CD4-positive, alpha-beta T cell treated with Interleukin-6 for 4 hours (primary cell): Measurements from ENCODE around the gene CARMIL3.
A peak's percentile ranks its signal among the peaks of the same experiment; 100 is the strongest.
"Not testable (repeated sequence)": the region's sequence is repeated elsewhere in the genome, so short reads cannot be mapped to it uniquely, and the experiment has no call there.

Experiments used
- DNase-seq: peaks from one replicate; pipeline ENCODE4 v3.0.0-alpha.2; 2020; ENCODE audit warnings: mixed read lengths

The CARMIL3 gene

DNA sequence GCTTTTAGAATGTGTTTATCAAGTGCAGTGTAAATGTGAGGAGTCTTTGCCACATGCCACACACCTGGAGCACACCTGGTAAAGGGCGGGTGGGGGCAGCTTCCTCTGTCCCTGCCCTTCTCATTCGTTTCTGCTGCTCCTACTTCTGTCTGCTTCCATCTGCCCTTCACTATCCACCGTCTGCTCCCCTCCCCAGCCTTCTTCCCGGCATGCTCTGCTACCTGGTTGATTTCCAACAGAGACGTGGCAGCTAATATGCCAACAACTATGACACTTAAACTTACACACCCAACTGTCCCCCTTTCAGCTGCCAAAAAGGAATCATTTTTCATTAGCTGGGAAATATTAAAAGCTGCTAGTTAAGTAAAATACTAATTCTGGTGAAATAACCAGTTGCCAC lies 9.1 kb upstream of the CARMIL3 start:
- DNase-seq: no peak

DNA sequence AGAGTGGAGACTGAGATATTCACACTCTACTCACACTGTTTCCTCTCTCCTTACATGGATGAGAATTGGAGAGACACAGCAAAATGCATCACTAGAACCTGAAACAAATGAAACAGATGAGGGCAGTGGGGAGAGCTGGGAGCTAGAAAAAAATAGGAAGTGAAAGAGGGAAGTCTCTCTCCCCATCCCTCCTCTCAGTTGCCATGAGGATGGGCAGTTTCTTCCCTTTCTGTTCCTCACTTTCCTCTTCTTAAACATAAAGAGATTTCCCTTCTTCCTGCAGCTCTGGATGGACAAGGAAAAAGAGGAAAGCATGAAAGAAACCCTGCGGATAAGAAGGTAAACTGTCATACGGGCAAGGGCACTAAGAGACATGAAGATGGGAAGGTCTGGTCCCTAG lies 2.8 kb upstream of the CARMIL3 start:
- not testable (repeated sequence) for DNase-seq

- not testable (repeated sequence) for DNase-seq
Measured at GRCh38 chr14:24050753-24051152, 1.1 kb upstream of the CARMIL3 start.

DNA sequence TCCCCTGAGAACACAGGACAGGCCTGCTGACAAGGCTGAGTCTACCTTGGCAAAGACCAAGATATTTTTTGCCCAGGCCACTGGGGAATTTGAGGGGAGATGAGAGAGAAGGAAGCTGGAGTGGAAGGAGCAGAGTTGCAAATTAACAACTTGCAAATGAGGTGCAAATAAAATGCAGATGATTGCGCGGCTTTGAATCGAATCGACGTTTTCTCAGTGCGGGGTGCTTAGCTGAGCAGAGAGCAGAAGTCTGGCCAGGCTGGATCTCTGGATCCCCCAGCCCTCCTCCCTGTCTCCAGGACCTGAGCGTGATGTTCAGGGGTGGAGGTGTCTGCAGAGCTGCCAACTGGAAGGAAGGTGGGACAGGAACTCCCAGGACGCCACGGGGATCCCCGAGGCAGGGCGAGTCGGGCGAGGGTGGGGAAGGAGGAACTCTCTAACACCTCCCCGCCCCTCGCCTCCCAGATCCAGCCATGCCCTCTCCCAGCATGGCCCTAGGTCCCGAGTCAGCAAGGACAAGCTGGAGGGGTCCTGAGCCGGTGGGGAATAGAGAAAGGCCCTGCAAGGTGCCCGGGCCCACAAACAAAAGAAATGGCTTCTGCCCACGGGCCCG lies 527 bp upstream of the CARMIL3 start:
- peak; percentile 12 for DNase-seq

GRCh38 chr14:24052656-24053547 lies 1.1 kb downstream of the CARMIL3 start:
- DNase-seq: peak; percentile 37

GRCh38 chr14:24053548-24054323 lies 1.9 kb downstream of the CARMIL3 start:
- DNase-seq: no peak

DNA sequence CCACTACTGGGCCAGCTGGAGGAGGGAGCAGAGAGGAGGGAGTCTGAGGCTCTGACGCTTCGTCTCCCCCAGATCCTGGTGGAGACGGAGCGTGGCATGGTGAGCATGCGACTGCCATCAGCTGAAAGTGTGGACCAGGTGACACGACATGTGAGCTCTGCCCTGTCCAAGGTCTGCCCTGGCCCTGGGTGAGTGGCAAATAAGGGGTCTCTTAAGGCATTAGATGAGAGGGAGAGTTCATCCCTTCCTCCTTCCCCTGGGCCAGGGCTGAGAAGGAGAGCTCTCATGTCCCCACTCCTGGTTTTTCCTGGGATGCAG lies 2.5 kb downstream of the CARMIL3 start:
- DNase-seq: no peak

DNA sequence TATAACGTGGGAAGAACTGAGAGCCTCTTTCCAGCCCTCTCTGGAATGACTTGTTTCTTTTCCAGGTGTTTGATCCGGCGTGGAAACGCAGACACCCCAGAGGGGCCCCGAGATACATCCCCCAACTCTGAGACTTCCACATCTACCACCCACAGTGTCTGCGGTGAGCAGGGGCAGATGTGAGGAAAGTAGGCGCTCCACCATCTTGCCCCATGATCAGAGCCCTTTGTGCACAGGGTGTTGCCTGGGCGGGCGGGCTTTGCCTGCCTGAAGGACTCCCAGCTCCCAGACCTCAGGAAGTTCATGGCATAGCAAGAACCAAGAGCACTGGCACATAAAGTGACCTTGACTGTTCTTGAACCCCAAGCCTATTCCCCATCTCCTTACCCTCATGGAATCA lies 2.8 kb downstream of the CARMIL3 start:
- DNase-seq: no peak

- DNase-seq: no peak
Measured at GRCh38 chr14:24055971-24056799, 4.4 kb downstream of the CARMIL3 start.

DNA sequence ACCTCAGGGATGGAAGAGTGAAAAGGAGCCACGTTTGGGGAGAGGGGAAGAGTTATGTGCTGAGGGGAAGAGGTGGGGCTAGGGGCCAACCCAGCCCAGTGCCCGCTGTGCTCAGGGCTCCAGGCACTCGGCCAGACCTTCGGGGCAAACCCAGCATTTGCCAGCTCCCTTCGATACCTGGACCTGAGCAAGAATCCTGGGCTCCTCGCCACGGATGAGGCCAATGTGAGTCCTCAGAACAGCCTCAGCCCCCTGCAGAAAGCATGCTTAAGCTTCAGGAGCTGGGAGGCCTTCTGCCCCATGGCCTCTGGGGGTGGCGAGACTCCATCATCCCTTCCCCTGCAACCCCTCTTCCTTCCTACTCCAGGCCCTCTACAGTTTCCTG lies 5.0 kb downstream of the CARMIL3 start:
- DNase-seq: no peak

GRCh38 chr14:24057271-24057670 lies 5.5 kb downstream of the CARMIL3 start:
- no peak for DNase-seq

DNA sequence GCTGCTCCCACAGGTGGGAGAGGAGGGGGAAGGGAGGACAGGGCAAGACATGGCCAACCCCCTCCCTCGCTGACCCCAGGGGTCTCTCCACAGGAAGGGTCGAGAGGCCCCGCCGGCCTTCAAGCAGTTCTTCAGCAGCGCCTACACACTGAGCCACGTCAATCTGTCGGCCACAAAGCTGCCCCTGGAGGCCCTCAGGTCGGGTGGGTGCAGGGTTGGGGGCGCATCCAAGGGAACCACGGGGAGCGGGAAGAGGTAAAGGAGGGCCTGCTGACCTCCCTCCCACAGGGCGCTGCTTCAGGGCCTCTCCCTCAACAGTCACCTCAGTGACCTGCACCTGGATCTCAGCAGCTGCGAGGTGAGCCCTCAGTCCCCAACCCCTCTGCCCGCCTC lies 6.1 kb downstream of the CARMIL3 start:
- no peak for DNase-seq

DNA sequence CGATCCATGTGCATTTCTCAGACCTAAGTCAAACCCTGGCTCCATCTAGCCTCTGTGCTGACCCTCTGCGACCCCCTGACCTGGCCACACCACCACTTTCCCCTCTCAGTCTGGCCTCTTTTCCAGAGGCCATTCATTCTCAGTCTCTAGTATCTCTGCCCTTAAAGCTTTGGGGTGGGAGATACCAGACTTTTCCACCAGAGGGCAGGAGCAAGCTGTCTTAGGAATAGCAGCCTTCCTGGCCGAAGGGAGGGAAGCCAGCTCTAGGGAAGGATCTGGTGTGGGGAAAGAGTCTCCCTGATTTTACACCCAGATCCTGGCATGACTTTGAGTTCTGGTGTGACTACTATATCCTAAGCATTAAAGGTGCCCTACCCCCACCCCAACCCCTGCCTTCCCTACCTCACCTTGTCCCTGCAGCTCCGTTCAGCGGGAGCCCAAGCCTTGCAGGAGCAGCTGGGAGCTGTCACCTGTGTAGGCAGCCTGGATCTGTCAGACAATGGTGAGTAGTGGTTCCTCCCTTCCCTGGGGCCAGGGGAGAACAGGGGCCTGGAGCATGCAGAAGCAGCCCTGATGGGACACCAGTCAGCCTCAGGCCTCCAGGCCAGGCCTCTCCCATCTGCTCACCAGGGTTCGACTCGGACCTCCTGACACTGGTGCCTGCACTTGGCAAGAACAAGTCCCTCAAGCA lies 6.6 kb downstream of the CARMIL3 start:
- DNase-seq: peak; percentile 81

DNA sequence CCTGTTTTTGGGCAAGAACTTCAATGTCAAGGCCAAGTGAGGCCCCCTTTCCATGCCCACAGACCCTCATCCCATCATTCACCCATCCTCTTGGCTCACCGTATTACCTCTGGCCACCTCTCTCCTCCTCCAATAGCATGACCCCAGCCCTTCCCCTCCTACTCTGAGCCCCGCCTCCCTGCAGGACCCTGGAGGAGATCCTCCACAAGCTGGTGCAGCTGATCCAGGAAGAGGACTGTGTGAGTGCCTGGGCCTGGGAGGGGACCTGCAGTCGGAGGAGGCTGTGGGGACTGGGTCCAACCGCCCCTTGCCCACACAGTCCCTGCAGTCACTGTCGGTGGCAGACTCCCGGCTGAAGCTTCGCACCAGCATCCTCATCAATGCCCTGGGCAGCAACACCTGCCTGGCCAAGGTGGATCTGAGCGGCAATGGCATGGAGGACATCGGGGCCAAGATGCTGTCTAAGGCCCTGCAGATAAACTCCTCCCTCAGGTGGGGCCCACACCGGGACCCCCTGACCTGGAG lies 7.2 kb downstream of the CARMIL3 start:
- no peak for DNase-seq

- no peak for DNase-seq
Measured at GRCh38 chr14:24059841-24060388, 8.1 kb downstream of the CARMIL3 start.

DNA sequence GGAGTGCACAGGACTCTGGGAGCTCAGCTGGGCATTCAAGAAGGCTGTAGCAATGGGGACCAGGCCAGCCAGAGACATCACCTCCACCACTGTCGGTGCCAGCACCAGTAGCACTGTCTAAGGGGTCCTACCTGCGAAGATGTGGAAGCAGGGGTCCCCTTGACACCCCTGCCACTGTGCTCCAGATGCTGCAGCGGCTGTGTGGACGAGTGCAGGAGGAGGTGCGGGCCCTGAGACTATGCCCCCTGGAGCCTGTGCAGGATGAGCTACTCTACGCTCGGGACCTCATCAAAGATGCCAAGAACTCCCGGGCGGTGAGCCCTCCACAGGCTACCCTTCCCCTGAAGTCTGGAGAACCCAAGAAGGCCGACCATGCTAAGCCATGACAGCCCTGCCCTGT lies 8.6 kb downstream of the CARMIL3 start:
- DNase-seq: no peak

- no peak for DNase-seq
Measured at GRCh38 chr14:24060984-24061913, 9.4 kb downstream of the CARMIL3 start.

DNA sequence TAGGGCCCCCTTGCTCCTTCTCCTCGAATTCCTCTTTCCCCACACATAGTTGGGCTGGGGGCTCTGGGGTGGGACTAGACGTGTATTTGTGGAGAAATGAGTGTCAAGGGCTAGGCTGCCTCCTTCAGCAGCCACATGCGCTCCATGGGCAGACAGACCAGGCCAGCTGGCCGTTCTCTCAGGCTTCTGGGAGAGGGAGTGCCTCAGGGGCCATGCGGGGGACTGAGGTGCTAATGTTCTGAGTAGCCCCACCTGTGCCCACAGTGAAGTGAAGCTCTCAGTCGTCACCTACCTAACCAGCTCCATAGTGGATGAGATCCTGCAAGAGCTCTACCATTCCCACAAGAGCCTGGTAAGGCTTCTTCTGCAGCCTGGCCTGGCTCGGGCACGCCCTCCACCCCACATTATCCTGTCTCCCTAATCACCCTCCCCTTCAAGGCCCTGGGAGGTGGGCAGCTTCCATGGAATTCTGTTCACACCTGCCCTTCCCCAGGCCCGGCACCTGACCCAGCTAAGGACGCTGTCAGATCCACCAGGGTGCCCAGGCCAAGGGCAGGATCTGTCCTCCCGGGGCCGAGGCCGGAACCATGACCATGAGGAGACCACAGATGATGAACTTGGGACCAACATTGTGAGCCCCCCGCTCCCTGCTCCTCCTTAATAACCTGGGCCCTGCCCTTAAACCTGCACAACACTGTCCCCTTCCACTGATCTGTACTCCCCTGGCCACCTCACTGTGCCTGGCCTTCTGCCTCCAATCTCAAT lies 10.6 kb downstream of the CARMIL3 start:
- DNase-seq: no peak

GRCh38 chr14:24063263-24063836 lies 11.5 kb downstream of the CARMIL3 start:
- DNase-seq: no peak
